ENCODE measurements around the gene FOXP1.

Gene FOXP1

GRCh38 chr3:71197841-71198565, 385.5 kb downstream of the FOXP1 start:
- H3K4me1 ChIP-seq (ENCODE audit: control insufficient read depth in 5 of 5, insufficient read depth in 5 of 5, low read length in 5 of 5), result peaks cover 6 to 25% (median 12%) of the 10 kb centered on the region in 5 donors
- no peak overlapping the region for H3K9ac ChIP-seq (ENCODE audit: low read length in 5 of 5)
- no peak overlapping the region for H3K27ac ChIP-seq (ENCODE audit: low read depth, low read length)
- H3K4me3 ChIP-seq (ENCODE audit: low read depth in 1 of 5, low read length in 5 of 5), result no peak overlapping the region
- peaks cover 0 to 3% (median 0%) of the 10 kb centered on the region in 5 donors for H3K36me3 ChIP-seq (ENCODE audit: control insufficient read depth in 5 of 5, insufficient read depth in 5 of 5, low read length in 5 of 5)
- H3K27me3 ChIP-seq (ENCODE audit: control insufficient read depth in 5 of 5, insufficient read depth in 4 of 5, low read length in 5 of 5), result no peaks in the 10 kb centered on the region
- no peaks in the 10 kb centered on the region for H3K9me3 ChIP-seq (ENCODE audit: control insufficient read depth in 5 of 5, low read length in 5 of 5)

- Histone ChIP-seq H3K9ac (ENCODE audit: low read length in 5 of 5) (no peak overlapping the region), H3K27ac (ENCODE audit: low read depth, low read length) (no peak overlapping the region)
These were observed 388.0 kb downstream of the FOXP1 start for GRCh38 chr3:71195492-71195891.

GRCh38 chr3:71194785-71195184, 388.7 kb downstream of the FOXP1 start:
- H3K36me3 ChIP-seq (ENCODE audit: control insufficient read depth in 5 of 5, insufficient read depth in 5 of 5, low read length in 5 of 5), result peaks cover 0 to 3% (median 0%) of the 10 kb centered on the region in 5 donors
- no peak overlapping the region for H3K4me3 ChIP-seq (ENCODE audit: low read depth in 1 of 5, low read length in 5 of 5)
- no peak overlapping the region for H3K27ac ChIP-seq (ENCODE audit: low read depth, low read length)
- peaks cover 0 to 17% (median 0%) of the 10 kb centered on the region in 5 donors for H3K4me1 ChIP-seq (ENCODE audit: control insufficient read depth in 5 of 5, insufficient read depth in 5 of 5, low read length in 5 of 5)
- H3K27me3 ChIP-seq (ENCODE audit: control insufficient read depth in 5 of 5, insufficient read depth in 4 of 5, low read length in 5 of 5), result no peaks in the 10 kb centered on the region
- no peaks in the 10 kb centered on the region for H3K9me3 ChIP-seq (ENCODE audit: control insufficient read depth in 5 of 5, low read length in 5 of 5)
- H3K9ac ChIP-seq (ENCODE audit: low read length in 5 of 5), result no peak overlapping the region

More at GRCh38 chr3:71195492-71195891, 388.0 kb downstream of the FOXP1 start:
- Histone ChIP-seq H3K9me3 (ENCODE audit: control insufficient read depth in 5 of 5, low read length in 5 of 5) (no peaks in the 10 kb centered on the region), H3K27me3 (ENCODE audit: control insufficient read depth in 5 of 5, insufficient read depth in 4 of 5, low read length in 5 of 5) (no peaks in the 10 kb centered on the region), H3K36me3 (ENCODE audit: control insufficient read depth in 5 of 5, insufficient read depth in 5 of 5, low read length in 5 of 5) (peaks cover 0 to 3% (median 0%) of the 10 kb centered on the region in 5 donors), H3K4me1 (ENCODE audit: control insufficient read depth in 5 of 5, insufficient read depth in 5 of 5, low read length in 5 of 5) (peaks cover 0 to 17% (median 0%) of the 10 kb centered on the region in 5 donors), H3K4me3 (ENCODE audit: low read depth in 1 of 5, low read length in 5 of 5) (no peak overlapping the region)

GRCh38 chr3:71191031-71191482, 392.5 kb downstream of the FOXP1 start:
- no peaks in the 10 kb centered on the region for H3K27me3 ChIP-seq (ENCODE audit: control insufficient read depth in 5 of 5, insufficient read depth in 4 of 5, low read length in 5 of 5)
- no peak overlapping the region for H3K9ac ChIP-seq (ENCODE audit: low read length in 5 of 5)
- H3K4me3 ChIP-seq (ENCODE audit: low read depth in 1 of 5, low read length in 5 of 5), result no peak overlapping the region
- no peaks in the 10 kb centered on the region for H3K9me3 ChIP-seq (ENCODE audit: control insufficient read depth in 5 of 5, low read length in 5 of 5)
- peaks cover 0 to 11% (median 0%) of the 10 kb centered on the region in 5 donors for H3K4me1 ChIP-seq (ENCODE audit: control insufficient read depth in 5 of 5, insufficient read depth in 5 of 5, low read length in 5 of 5)
- no peaks in the 10 kb centered on the region for H3K36me3 ChIP-seq (ENCODE audit: control insufficient read depth in 5 of 5, insufficient read depth in 5 of 5, low read length in 5 of 5)
- no peak overlapping the region for H3K27ac ChIP-seq (ENCODE audit: low read depth, low read length)

- no peak overlapping the region for H3K9ac ChIP-seq (ENCODE audit: low read length in 5 of 5)
- H3K4me1 ChIP-seq (ENCODE audit: control insufficient read depth in 5 of 5, insufficient read depth in 5 of 5, low read length in 5 of 5), result no peaks in the 10 kb centered on the region
- H3K27ac ChIP-seq (ENCODE audit: low read depth, low read length), result no peak overlapping the region
- no peaks in the 10 kb centered on the region for H3K9me3 ChIP-seq (ENCODE audit: control insufficient read depth in 5 of 5, low read length in 5 of 5)
- no peaks in the 10 kb centered on the region for H3K36me3 ChIP-seq (ENCODE audit: control insufficient read depth in 5 of 5, insufficient read depth in 5 of 5, low read length in 5 of 5)
- H3K4me3 ChIP-seq (ENCODE audit: low read depth in 1 of 5, low read length in 5 of 5), result no peak overlapping the region
- H3K27me3 ChIP-seq (ENCODE audit: control insufficient read depth in 5 of 5, insufficient read depth in 4 of 5, low read length in 5 of 5), result no peaks in the 10 kb centered on the region
These were observed 394.0 kb downstream of the FOXP1 start for GRCh38 chr3:71189480-71189879.

GRCh38 chr3:71187715-71188114, 395.8 kb downstream of the FOXP1 start:
- H3K4me3 ChIP-seq (ENCODE audit: low read depth in 1 of 5, low read length in 5 of 5), result no peak overlapping the region

GRCh38 chr3:71186801-71187200, 396.7 kb downstream of the FOXP1 start:
- no peak overlapping the region for H3K4me3 ChIP-seq (ENCODE audit: low read depth in 1 of 5, low read length in 5 of 5)
- no peak overlapping the region for H3K27ac ChIP-seq (ENCODE audit: low read depth, low read length)
- H3K9me3 ChIP-seq (ENCODE audit: control insufficient read depth in 5 of 5, low read length in 5 of 5), result no peaks in the 10 kb centered on the region
- no peak overlapping the region for H3K9ac ChIP-seq (ENCODE audit: low read length in 5 of 5)
- H3K36me3 ChIP-seq (ENCODE audit: control insufficient read depth in 5 of 5, insufficient read depth in 5 of 5, low read length in 5 of 5), result no peaks in the 10 kb centered on the region
- no peaks in the 10 kb centered on the region for H3K27me3 ChIP-seq (ENCODE audit: control insufficient read depth in 5 of 5, insufficient read depth in 4 of 5, low read length in 5 of 5)
- H3K4me1 ChIP-seq (ENCODE audit: control insufficient read depth in 5 of 5, insufficient read depth in 5 of 5, low read length in 5 of 5), result no peaks in the 10 kb centered on the region

More at GRCh38 chr3:71187715-71188114, 395.8 kb downstream of the FOXP1 start:
- Histone ChIP-seq H3K9me3 (ENCODE audit: control insufficient read depth in 5 of 5, low read length in 5 of 5) (no peaks in the 10 kb centered on the region), H3K4me1 (ENCODE audit: control insufficient read depth in 5 of 5, insufficient read depth in 5 of 5, low read length in 5 of 5) (no peaks in the 10 kb centered on the region), H3K27ac (ENCODE audit: low read depth, low read length) (no peak overlapping the region), H3K9ac (ENCODE audit: low read length in 5 of 5) (no peak overlapping the region), H3K27me3 (ENCODE audit: control insufficient read depth in 5 of 5, insufficient read depth in 4 of 5, low read length in 5 of 5) (no peaks in the 10 kb centered on the region), H3K36me3 (ENCODE audit: control insufficient read depth in 5 of 5, insufficient read depth in 5 of 5, low read length in 5 of 5) (no peaks in the 10 kb centered on the region)

GRCh38 chr3:71185733-71186455, 397.6 kb downstream of the FOXP1 start:
- no peaks in the 10 kb centered on the region for H3K27me3 ChIP-seq (ENCODE audit: control insufficient read depth in 5 of 5, insufficient read depth in 4 of 5, low read length in 5 of 5)
- H3K9ac ChIP-seq (ENCODE audit: low read length in 5 of 5), result no peak overlapping the region
- H3K4me1 ChIP-seq (ENCODE audit: control insufficient read depth in 5 of 5, insufficient read depth in 5 of 5, low read length in 5 of 5), result no peaks in the 10 kb centered on the region
- H3K4me3 ChIP-seq (ENCODE audit: low read depth in 1 of 5, low read length in 5 of 5), result no peak overlapping the region
- no peak overlapping the region for H3K27ac ChIP-seq (ENCODE audit: low read depth, low read length)
- H3K9me3 ChIP-seq (ENCODE audit: control insufficient read depth in 5 of 5, low read length in 5 of 5), result no peaks in the 10 kb centered on the region
- H3K36me3 ChIP-seq (ENCODE audit: control insufficient read depth in 5 of 5, insufficient read depth in 5 of 5, low read length in 5 of 5), result no peaks in the 10 kb centered on the region

GRCh38 chr3:71184252-71184651, 399.3 kb downstream of the FOXP1 start:
- Histone ChIP-seq H3K27me3 (ENCODE audit: control insufficient read depth in 5 of 5, insufficient read depth in 4 of 5, low read length in 5 of 5) (no peaks in the 10 kb centered on the region), H3K27ac (ENCODE audit: low read depth, low read length) (no peak overlapping the region), H3K9me3 (ENCODE audit: control insufficient read depth in 5 of 5, low read length in 5 of 5) (no peaks in the 10 kb centered on the region), H3K4me3 (ENCODE audit: low read depth in 1 of 5, low read length in 5 of 5) (no peak overlapping the region), H3K9ac (ENCODE audit: low read length in 5 of 5) (no peak overlapping the region), H3K36me3 (ENCODE audit: control insufficient read depth in 5 of 5, insufficient read depth in 5 of 5, low read length in 5 of 5) (no peaks in the 10 kb centered on the region), H3K4me1 (ENCODE audit: control insufficient read depth in 5 of 5, insufficient read depth in 5 of 5, low read length in 5 of 5) (peaks cover 0 to 6% (median 0%) of the 10 kb centered on the region in 5 donors)

GRCh38 chr3:71183549-71183948, 400.0 kb downstream of the FOXP1 start:
- no peak overlapping the region for H3K9ac ChIP-seq (ENCODE audit: low read length in 5 of 5)
- no peaks in the 10 kb centered on the region for H3K36me3 ChIP-seq (ENCODE audit: control insufficient read depth in 5 of 5, insufficient read depth in 5 of 5, low read length in 5 of 5)
- no peak overlapping the region for H3K4me3 ChIP-seq (ENCODE audit: low read depth in 1 of 5, low read length in 5 of 5)
- H3K9me3 ChIP-seq (ENCODE audit: control insufficient read depth in 5 of 5, low read length in 5 of 5), result no peaks in the 10 kb centered on the region
- H3K4me1 ChIP-seq (ENCODE audit: control insufficient read depth in 5 of 5, insufficient read depth in 5 of 5, low read length in 5 of 5), result peaks cover 0 to 6% (median 0%) of the 10 kb centered on the region in 5 donors
- H3K27me3 ChIP-seq (ENCODE audit: control insufficient read depth in 5 of 5, insufficient read depth in 4 of 5, low read length in 5 of 5), result no peaks in the 10 kb centered on the region
- no peak overlapping the region for H3K27ac ChIP-seq (ENCODE audit: low read depth, low read length)

Measured in subcutaneous abdominal adipose tissue (tissue), 5 donors.